ENCODE measurements around the gene RRP8. TPM values are rescaled to one million over a fixed set of nuclear protein-coding genes. Genes with fewer than 3 reads are reported as not detected.

RRP8 gene
- total and polyA plus RNA-seq, 2 donors from 2014 or later = 23.4 to 29.8 TPM

- H3K9me3 ChIP-seq (ENCODE audit: control insufficient read depth in 2 of 3, insufficient read depth in 1 of 3, low read length in 3 of 3) = no peaks in the 10 kb centered on the region
- peak overlapping the region; percentile 38 to 51 for H3K27ac ChIP-seq (ENCODE audit: low read depth in 2 of 2, low read length in 2 of 2)
- no peak for TF ChIP-seq CTCF (IDR thresholded peaks at IDR 0.05; ENCODE audit: borderline replicate concordance, extremely low read depth, insufficient read depth)
- no peak overlapping the region for H3K9ac ChIP-seq (ENCODE audit: low read length in 3 of 3)
- FAIRE-seq = no peak
- H3K27me3 ChIP-seq (ENCODE audit: control insufficient read depth, insufficient read depth, low read length) = no peaks in the 10 kb centered on the region
- peaks cover 0 to 21% (median 12%) of the 10 kb centered on the region in 3 donors for H3K4me1 ChIP-seq (ENCODE audit: control insufficient read depth in 2 of 3, insufficient read depth in 2 of 3, low read depth in 1 of 3, low read length in 3 of 3)
- intact Hi-C loops (cut with DNase I) = no loop called here
- H3K36me3 ChIP-seq (ENCODE audit: control insufficient read depth in 2 of 3, insufficient read depth in 3 of 3, low read length in 3 of 3) = peaks cover 0 to 3% (median 0%) of the 10 kb centered on the region in 3 donors
- peak; percentile 57 to 91 (median 70) for DNase-seq
- H3K4me3 ChIP-seq (ENCODE audit: low read length in 3 of 3) = no peak overlapping the region
Observed at GRCh38 chr11:6635082-6635932, 31.9 kb upstream of the RRP8 start.

GRCh38 chr11:6634534-6634933, 31.1 kb upstream of the RRP8 start:
- no peak overlapping the region for H3K9ac ChIP-seq (ENCODE audit: low read length in 3 of 3)
- no peak for TF ChIP-seq CTCF (IDR thresholded peaks at IDR 0.05; ENCODE audit: borderline replicate concordance, extremely low read depth, insufficient read depth)
- H3K27me3 ChIP-seq (ENCODE audit: control insufficient read depth, insufficient read depth, low read length) = no peaks in the 10 kb centered on the region
- peaks cover 0 to 23% (median 12%) of the 10 kb centered on the region in 3 donors for H3K4me1 ChIP-seq (ENCODE audit: control insufficient read depth in 2 of 3, insufficient read depth in 2 of 3, low read depth in 1 of 3, low read length in 3 of 3)
- H3K36me3 ChIP-seq (ENCODE audit: control insufficient read depth in 2 of 3, insufficient read depth in 3 of 3, low read length in 3 of 3) = peaks cover 0 to 3% (median 0%) of the 10 kb centered on the region in 3 donors
- intact Hi-C loops (cut with DNase I) = no loop called here
- FAIRE-seq (no peak), DNase-seq (no peak)
- H3K4me3 ChIP-seq (ENCODE audit: low read length in 3 of 3) = no peak overlapping the region
- H3K9me3 ChIP-seq (ENCODE audit: control insufficient read depth in 2 of 3, insufficient read depth in 1 of 3, low read length in 3 of 3) = no peaks in the 10 kb centered on the region
- H3K27ac ChIP-seq (ENCODE audit: low read depth in 2 of 2, low read length in 2 of 2) = peak overlapping the region in 1 of 2 donors; percentile 38

GRCh38 chr11:6633422-6634408, 30.3 kb upstream of the RRP8 start:
- intact Hi-C loops (cut with DNase I) = no loop called here
- DNase-seq (peak in 1 of 5 donors; percentile 58), FAIRE-seq (no peak)
- H3K9ac ChIP-seq (ENCODE audit: low read length in 3 of 3) = no peak overlapping the region
- H3K9me3 ChIP-seq (ENCODE audit: control insufficient read depth in 2 of 3, insufficient read depth in 1 of 3, low read length in 3 of 3) = no peaks in the 10 kb centered on the region
- H3K4me3 ChIP-seq (ENCODE audit: low read length in 3 of 3) = no peak overlapping the region
- peaks cover 0 to 23% (median 12%) of the 10 kb centered on the region in 3 donors for H3K4me1 ChIP-seq (ENCODE audit: control insufficient read depth in 2 of 3, insufficient read depth in 2 of 3, low read depth in 1 of 3, low read length in 3 of 3)
- TF ChIP-seq CTCF (IDR thresholded peaks at IDR 0.05; ENCODE audit: borderline replicate concordance, extremely low read depth, insufficient read depth) = no peak
- no peaks in the 10 kb centered on the region for H3K27me3 ChIP-seq (ENCODE audit: control insufficient read depth, insufficient read depth, low read length)
- H3K27ac ChIP-seq (ENCODE audit: low read depth in 2 of 2, low read length in 2 of 2) = no peak overlapping the region
- peaks cover 0 to 3% (median 0%) of the 10 kb centered on the region in 3 donors for H3K36me3 ChIP-seq (ENCODE audit: control insufficient read depth in 2 of 3, insufficient read depth in 3 of 3, low read length in 3 of 3)
